Activated CD8-positive, alpha-beta memory T cell treated with anti-CD3 and anti-CD28 coated beads, Interleukin-2, amount 10 ng/mL, durations not matched to agents 7 days and 5 days (primary cell): ENCODE results near the gene GALNT14. TPM values are rescaled to one million over a fixed set of nuclear protein-coding genes. Genes with fewer than 3 reads are reported as not detected.

Experiments
- ATAC-seq: fragments of 150-1000 bp; cut with Tn5 transposase; one replicate; pipeline ENCODE4 v1.10.0; 2021; ENCODE audit warnings: moderate library complexity
- CTCF ChIA-PET: fragments of 350-600 bp; sonication (Branson Sonifier 250); formaldehyde crosslinking; loops from one replicate; lab custom pipeline; 2021; ENCODE audit warnings: antibody characterized with exemption; lab: Charles Lee
- DNase-seq: peaks from one replicate; pipeline ENCODE4 v3.0.0-alpha.2; 2020
- H3K27ac Mint-ChIP-seq: one replicate; pipeline ENCODE4 v1.8.0; 2021; ENCODE audit warnings: mild to moderate bottlenecking, mixed read lengths
- H3K27me3 Mint-ChIP-seq: one replicate; pipeline ENCODE4 v1.8.0; 2021; ENCODE audit warnings: mixed read lengths
- H3K36me3 Mint-ChIP-seq: one replicate; pipeline ENCODE4 v1.8.0; 2021; ENCODE audit warnings: mild to moderate bottlenecking, mixed read lengths
- H3K4me1 Mint-ChIP-seq: one replicate; pipeline ENCODE4 v1.8.0; 2021; ENCODE audit warnings: mixed read lengths
- H3K4me3 Mint-ChIP-seq: one replicate; pipeline ENCODE4 v1.8.0; 2021; ENCODE audit warnings: mild to moderate bottlenecking, moderate library complexity, mixed read lengths
- H3K9me3 Mint-ChIP-seq: one replicate; pipeline ENCODE4 v1.8.0; 2022; ENCODE audit warnings: low read depth, mixed read lengths
- total RNA-seq, 2 experiments: library from RNA; stranded (reverse); gene quantifications; one replicate each; pipeline ENCODE4 v1.2.3, GENCODE V29; 2021

Gene GALNT14
- total RNA-seq, 2 experiments from 2014 or later = 0.42 TPM; not detected in 1

GRCh38 chr2:30869988-30870387, 268.3 kb downstream of the GALNT14 start:
- Mint-ChIP-seq H3K36me3 (no peaks in the 10 kb centered on the region), H3K27me3 (peaks cover 15% of the 10 kb centered on the region), H3K4me1 (peaks cover 12% of the 10 kb centered on the region), H3K27ac (no peak overlapping the region), H3K4me3 (no peak overlapping the region), H3K9me3 (no peaks in the 10 kb centered on the region)
- ATAC-seq (no peak), DNase-seq (no peak)
- CTCF ChIA-PET = no interaction called here

- ATAC-seq (no peak), DNase-seq (no peak)
- no peak overlapping the region for H3K4me3 Mint-ChIP-seq
- H3K4me1 Mint-ChIP-seq = peaks cover 12% of the 10 kb centered on the region
- H3K27me3 Mint-ChIP-seq = peaks cover 6% of the 10 kb centered on the region
- H3K36me3 Mint-ChIP-seq = no peaks in the 10 kb centered on the region
- CTCF ChIA-PET = no interaction called here
- no peaks in the 10 kb centered on the region for H3K9me3 Mint-ChIP-seq
- H3K27ac Mint-ChIP-seq = no peak overlapping the region
Observed at GRCh38 chr2:30867385-30867784, 270.9 kb downstream of the GALNT14 start.

- H3K27me3 Mint-ChIP-seq = peaks cover 6% of the 10 kb centered on the region
- H3K27ac Mint-ChIP-seq = no peak overlapping the region
- peaks cover 12% of the 10 kb centered on the region for H3K4me1 Mint-ChIP-seq
- DNase-seq = no peak
- no peak for ATAC-seq
- H3K9me3 Mint-ChIP-seq = no peaks in the 10 kb centered on the region
- no peaks in the 10 kb centered on the region for H3K36me3 Mint-ChIP-seq
- no peak overlapping the region for H3K4me3 Mint-ChIP-seq
- CTCF ChIA-PET = no interaction called here
Observed at GRCh38 chr2:30866974-30867373, 271.3 kb downstream of the GALNT14 start.

- DNase-seq (no peak), ATAC-seq (no peak)
- H3K27me3 Mint-ChIP-seq = peaks cover 6% of the 10 kb centered on the region
- H3K9me3 Mint-ChIP-seq = no peaks in the 10 kb centered on the region
- peaks cover 12% of the 10 kb centered on the region for H3K4me1 Mint-ChIP-seq
- no peak overlapping the region for H3K4me3 Mint-ChIP-seq
- H3K36me3 Mint-ChIP-seq = no peaks in the 10 kb centered on the region
- CTCF ChIA-PET = interaction anchor here (1.2 kb wide), 1 partner anchor 304 kb away, joined by 5 read pairs; no protein-coding TSS in a partner anchor
- H3K27ac Mint-ChIP-seq = no peak overlapping the region
Observed at GRCh38 chr2:30865892-30866681, 272.2 kb downstream of the GALNT14 start.

DNA sequence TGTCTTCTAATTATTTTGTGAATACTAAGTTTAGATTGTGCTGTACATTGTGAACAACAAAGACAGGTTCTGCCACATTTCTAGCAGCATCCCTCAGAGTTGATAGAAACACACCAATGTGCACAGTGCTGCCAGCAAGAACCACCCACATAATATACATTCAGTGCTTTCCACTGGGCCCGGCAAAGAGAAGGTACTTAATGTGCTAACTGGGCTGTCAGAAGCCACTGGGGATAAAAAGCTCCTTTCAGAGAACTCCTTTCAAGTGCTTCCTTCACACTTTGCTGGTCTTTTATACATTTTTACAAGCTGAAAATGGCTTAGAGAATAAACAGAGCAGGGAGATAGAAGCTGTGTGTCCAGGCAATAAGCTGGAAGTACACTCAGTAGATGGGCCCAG, 273.0 kb downstream of the GALNT14 start:
- no peak for DNase-seq
- Mint-ChIP-seq H3K36me3 (no peaks in the 10 kb centered on the region), H3K27ac (no peak overlapping the region), H3K4me1 (peaks cover 12% of the 10 kb centered on the region), H3K4me3 (no peak overlapping the region), H3K9me3 (no peaks in the 10 kb centered on the region), H3K27me3 (peaks cover 6% of the 10 kb centered on the region)
- no peak for ATAC-seq
- CTCF ChIA-PET = interaction anchor here (4.9 kb wide), 1 partner anchor 305 kb away, joined by 25 read pairs; no protein-coding TSS in a partner anchor

DNA sequence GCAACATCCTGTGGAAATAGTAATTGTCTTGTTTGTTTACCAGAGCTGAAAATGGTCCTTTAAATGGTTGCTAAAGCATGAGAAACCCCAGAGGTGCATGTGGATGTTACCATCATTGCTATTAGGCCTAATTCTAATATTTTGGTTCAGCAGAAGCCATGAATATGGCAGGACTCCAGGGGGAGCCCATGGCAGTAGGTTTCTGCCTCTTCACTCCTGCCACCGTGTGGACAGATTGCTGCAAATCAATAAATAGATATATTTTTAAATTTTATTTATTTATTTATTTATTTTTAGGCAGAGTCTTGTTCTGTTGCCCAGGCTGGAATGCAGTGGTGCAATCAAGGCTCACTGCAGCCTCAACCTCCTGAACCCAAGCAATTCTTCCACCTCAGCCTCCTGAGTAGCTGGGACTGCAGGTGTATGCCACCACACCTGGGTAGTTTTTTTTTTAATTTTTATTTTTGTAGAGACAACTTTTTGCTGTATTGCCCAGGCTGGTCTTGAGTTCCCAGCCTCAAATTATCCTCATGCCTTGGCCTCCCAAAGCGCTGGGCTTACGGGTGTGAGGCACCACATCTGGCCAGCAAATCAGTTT, 276.1 kb downstream of the GALNT14 start:
- H3K9me3 Mint-ChIP-seq = no peaks in the 10 kb centered on the region
- CTCF ChIA-PET = interaction anchor here (0.6 to 4.9 kb wide), 11 partner anchors 60 to 697 kb away, joined by 3 to 25 read pairs (median 3); no protein-coding TSS in a partner anchor
- H3K4me3 Mint-ChIP-seq = no peak overlapping the region
- ATAC-seq (no peak), DNase-seq (peak; percentile 65)
- H3K27ac Mint-ChIP-seq = no peak overlapping the region
- H3K4me1 Mint-ChIP-seq = peaks cover 12% of the 10 kb centered on the region
- H3K27me3 Mint-ChIP-seq = peaks cover 6% of the 10 kb centered on the region
- no peaks in the 10 kb centered on the region for H3K36me3 Mint-ChIP-seq

DNA sequence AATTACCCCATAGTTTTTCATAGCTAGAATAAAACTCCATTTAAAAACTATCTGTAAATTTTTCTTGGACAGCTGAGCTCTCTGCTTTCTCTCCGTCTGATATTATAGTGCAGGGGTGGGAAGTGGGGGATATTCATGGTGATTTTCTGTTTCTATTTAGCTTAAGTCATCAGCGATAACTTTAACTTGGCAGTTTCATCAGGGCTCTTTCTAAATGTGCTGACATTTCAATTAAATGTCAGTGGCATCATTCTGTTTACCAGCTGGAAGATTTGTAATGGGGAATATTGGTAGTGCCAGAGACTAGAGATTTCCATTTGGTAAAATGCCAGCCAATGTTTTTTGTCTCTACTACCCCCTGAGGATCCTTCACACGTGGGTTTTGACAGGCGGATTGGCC, 277.5 kb downstream of the GALNT14 start:
- no peaks in the 10 kb centered on the region for H3K36me3 Mint-ChIP-seq
- H3K27ac Mint-ChIP-seq = no peak overlapping the region
- DNase-seq (no peak), ATAC-seq (no peak)
- H3K4me3 Mint-ChIP-seq = no peak overlapping the region
- no peaks in the 10 kb centered on the region for H3K4me1 Mint-ChIP-seq
- CTCF ChIA-PET = interaction anchor here (1.4 to 4.9 kb wide), 4 partner anchors 147 to 472 kb away, joined by 3 to 25 read pairs (median 8); no protein-coding TSS in a partner anchor
- H3K27me3 Mint-ChIP-seq = peaks cover 6% of the 10 kb centered on the region
- H3K9me3 Mint-ChIP-seq = no peaks in the 10 kb centered on the region

Other genes starting within 250 kb of the GALNT14 start
- under 1 TPM; 0.26 to 0.33 TPM for gene CAPN14, start 79.1 kb upstream of the GALNT14 start, total RNA-seq
- 1 to 10 TPM in 1 of 2 experiments, under 1 TPM in 1; 0.41 to 1.1 TPM for gene EHD3, start 95.7 kb upstream of the GALNT14 start, total RNA-seq